HepG2 (cell line): ENCODE measurements around the gene FBXW8. TPM values are rescaled to one million over a fixed set of nuclear protein-coding genes. Genes with fewer than 3 reads are reported as not detected.
A peak's percentile ranks its signal among the peaks of the same experiment; 100 is the strongest.

Experiments
- ATAC-seq: fragments of 200-7000 bp; cut with Tn5 transposase; 3 replicates; pipeline ENCODE4 v1.9.1; 2020; ENCODE audit warnings: mild to moderate bottlenecking, moderate library complexity
- BruUV-seq: library from RNA; stranded (reverse); fragments of 400-500 nt; replicated peaks from 2 replicates; lab custom pipeline; 2021; lab: Mats Ljungman, UMichigan
- CTCF ChIA-PET: fragments of 300-600 bp; formaldehyde crosslinking; extraction: SDS; loops from one replicate; lab custom pipeline; 2021; ENCODE audit warnings: low total read pairs, inconsistent platforms, low intra/inter-chr PET ratio; lab: Yijun Ruan, JAX
- POLR2A ChIA-PET: fragments of 350-600 bp; sonication (Branson Sonifier 250); formaldehyde crosslinking; loops from one replicate; lab custom pipeline; 2020; ENCODE audit warnings: antibody characterized with exemption, inconsistent platforms; lab: Yijun Ruan, JAX
- DNase-seq: peaks from one replicate; pipeline ENCODE4 v3.0.0-alpha.2; 2015; ENCODE audit warnings: low spot score
- FAIRE-seq: peaks from 3 replicates; lab custom pipeline; 2011; peaks lifted over from hg19 to GRCh38; lab: Jason Lieb, UNC
- H2AFZ ChIP-seq: one replicate; pipeline ENCODE4 v1.6.1; 2011; ENCODE audit warnings: low read length, inconsistent platforms
- H3K27ac ChIP-seq: fragments of 300-600 bp; 3 replicates; pipeline ENCODE4 v1.8.0; 2011; ENCODE audit warnings: mixed run types, mild to moderate bottlenecking, mixed read lengths, low read length, inconsistent platforms; ENCODE audit not compliant: insufficient read depth; ENCODE audit errors: extremely low read length
- H3K27me3 ChIP-seq, 2 experiments: fragments of 200-600 bp in 1 of 2; 2 replicates in 1 of 2; 3 replicates in 1 of 2; pipeline versions ENCODE4 v1.6.0 to v1.8.0; 2011; ENCODE audit warnings: low read length in 2 of 2, mild to moderate bottlenecking in 2 of 2, moderate library complexity in 2 of 2, inconsistent platforms in 1 of 2; ENCODE audit not compliant: insufficient read depth in 2 of 2, control insufficient read depth in 1 of 2
- H3K36me3 ChIP-seq, 2 experiments: fragments of 200-600 bp in 1 of 2; replicated peaks in 1 of 2; 2 replicates in 1 of 2; 3 replicates in 1 of 2; pipeline versions ENCODE4 v1.5.1 to v1.8.0; 2011; ENCODE audit warnings: low read length in 2 of 2, inconsistent platforms in 1 of 2; ENCODE audit not compliant: insufficient read depth in 2 of 2, control insufficient read depth in 1 of 2
- H3K4me1 ChIP-seq: 2 replicates; pipeline ENCODE4 v1.5.1; 2012; ENCODE audit warnings: low read length, inconsistent platforms; ENCODE audit not compliant: insufficient read depth
- H3K4me2 ChIP-seq: 2 replicates; pipeline ENCODE4 v1.6.0; 2011; ENCODE audit warnings: low read depth, low read length, inconsistent platforms
- H3K4me3 ChIP-seq, 3 experiments: fragments of 200-600 bp in 1 of 3; sonication (generic), shearing (Covaris generic) in 1 of 3; replicated peaks in 1 of 3; 2 replicates each; pipeline ENCODE4 v1.5.1; 2011 to 2016; ENCODE audit warnings: low read length in 3 of 3, inconsistent platforms in 2 of 3, low read depth in 2 of 3, mild to moderate bottlenecking in 2 of 3, control low read depth in 1 of 3, mixed read lengths in 1 of 3; ENCODE audit not compliant: insufficient read depth in 1 of 3
- H3K79me2 ChIP-seq: one replicate; pipeline ENCODE4 v1.6.1; 2011; ENCODE audit warnings: low read length, inconsistent platforms; ENCODE audit not compliant: insufficient read depth
- H3K9ac ChIP-seq: 2 replicates; pipeline ENCODE4 v1.6.0; 2011; ENCODE audit warnings: mild to moderate bottlenecking, low read depth, low read length, inconsistent platforms; ENCODE audit not compliant: insufficient read depth
- H3K9me3 ChIP-seq: 2 replicates; pipeline ENCODE4 v1.5.1; 2012; ENCODE audit warnings: mild to moderate bottlenecking, low read length
- H4K20me1 ChIP-seq: 2 replicates; pipeline ENCODE4 v1.6.0; 2011; ENCODE audit warnings: inconsistent platforms, mild to moderate bottlenecking, low read length, moderate library complexity; ENCODE audit not compliant: insufficient read depth
- AHDC1 ChIP-seq: sonication (generic); formaldehyde crosslinking; IDR thresholded peaks from 2 replicates; pipeline ENCODE4 v1.5.1; 2020; ENCODE audit warnings: mild to moderate bottlenecking, missing genetic modification reagents, borderline replicate concordance
- DMTF1 ChIP-seq: sonication (generic); formaldehyde crosslinking; IDR thresholded peaks from 2 replicates; pipeline ENCODE4 v1.4.0; 2020; ENCODE audit warnings: mild to moderate bottlenecking, missing genetic modification reagents
- NCOA1 ChIP-seq: sonication (generic); formaldehyde crosslinking; IDR thresholded peaks from 2 replicates; pipeline ENCODE4 v1.9.0; 2021; ENCODE audit warnings: missing genetic modification reagents
- NFE2 ChIP-seq: sonication (generic); formaldehyde crosslinking; IDR thresholded peaks from 2 replicates; pipeline ENCODE4 v1.4.0; 2020; ENCODE audit warnings: missing genetic modification reagents
- PLSCR1 ChIP-seq: sonication (generic); formaldehyde crosslinking; IDR thresholded peaks from 2 replicates; pipeline ENCODE4 v1.5.0; 2020; ENCODE audit warnings: missing genetic modification reagents, mild to moderate bottlenecking, borderline replicate concordance
- SOX5 ChIP-seq: IDR thresholded peaks from 2 replicates; pipeline ENCODE4 v1.6.1; 2016; ENCODE audit warnings: borderline replicate concordance
- SP140L ChIP-seq: sonication (generic); formaldehyde crosslinking; IDR thresholded peaks from 2 replicates; pipeline ENCODE4 v1.4.0; 2020; ENCODE audit warnings: missing genetic modification reagents, borderline replicate concordance
- SPEN ChIP-seq: sonication (generic); formaldehyde crosslinking; IDR thresholded peaks from 2 replicates; pipeline ENCODE4 v1.5.1; 2020; ENCODE audit warnings: low read depth, mild to moderate bottlenecking, missing genetic modification reagents
- SRF ChIP-seq: IDR thresholded peaks from 2 replicates; pipeline ENCODE4 v1.6.1; 2011; ENCODE audit warnings: mild to moderate bottlenecking, low read depth, low read length, moderate library complexity
- ZFX ChIP-seq: sonication (generic); formaldehyde crosslinking; IDR thresholded peaks from 2 replicates; pipeline ENCODE4 v1.4.0; 2020; ENCODE audit warnings: mild to moderate bottlenecking, low read depth, missing genetic modification reagents, moderate library complexity
- ZNF180 ChIP-seq: sonication (generic); formaldehyde crosslinking; IDR thresholded peaks from 2 replicates; pipeline ENCODE4 v1.4.0; 2020; ENCODE audit warnings: low read depth, missing genetic modification reagents, borderline replicate concordance
- ZNF367 ChIP-seq: sonication (generic); formaldehyde crosslinking; IDR thresholded peaks from 2 replicates; pipeline ENCODE4 v1.4.0; 2020; ENCODE audit warnings: missing genetic modification reagents, borderline replicate concordance
- ZNF639 ChIP-seq: conservative IDR thresholded peaks from 2 replicates; pipeline ENCODE4 v1.6.1; 2018; ENCODE audit warnings: missing genetic modification reagents
- ZNF75D ChIP-seq: sonication (generic); formaldehyde crosslinking; IDR thresholded peaks from 2 replicates; pipeline ENCODE4 v1.8.1; 2023; ENCODE audit warnings: missing genetic modification reagents, mild to moderate bottlenecking, borderline replicate concordance
- WGBS: methylation state at CpG from one replicate; pipeline ENCODE4 v1.1.6; 2017; ENCODE audit warnings: low lambda C conversion rate; 5-methylcytosine and 5-hydroxymethylcytosine counted together
- in situ Hi-C: cut with HindIII; loops from 2 replicates; pipeline ENCODE4 v1.10.0; 2017; ENCODE audit warnings: low pct_unique_long_range_greater_than_20kb; ENCODE audit not compliant: extremely low pct_ligation_motif_present
- intact Hi-C: fragments of 100-400 bp; cut with micrococcal nuclease; formaldehyde crosslinking; loops from one replicate; pipeline ENCODE4 v1.10.0; 2022; ENCODE audit not compliant: unreplicated experiment
- polyA plus RNA-seq, 8 experiments: library from polyadenylated mRNA; depleted of rRNA in 3 of 8; stranded (reverse) in 7 of 8; unstranded in 1 of 8; fragments of >200 nt; fragmentation: Illumina TruSeq in 4 of 8; extraction: Trizol in 4 of 8; gene quantifications; 2 replicates each; pipeline versions ENCODE4 v1.2.1 to v1.2.3, GENCODE V29; 2011 to 2016; ENCODE audit warnings: low read depth in 4 of 8, missing spikeins in 1 of 8, mixed read lengths in 1 of 8; ENCODE audit not compliant: insufficient read depth in 1 of 8
- total RNA-seq, 5 experiments: library from RNA; depleted of rRNA; stranded (reverse); fragments of >200 nt; fragmentation: Illumina TruSeq; extraction: Trizol; gene quantifications; 2 replicates each; pipeline ENCODE4 v1.2.3, GENCODE V29; 2016; ENCODE audit warnings: low read depth in 1 of 5

Gene FBXW8
- total and polyA plus RNA-seq, 2 of the 13 experiments (the other 11 are each of a cell fraction or from before 2014, with no cell fraction given): 5.1 to 5.9 TPM

GRCh38 chr12:117048585-117048904 lies 137.8 kb downstream of the FBXW8 start:
- intact Hi-C loops: loop anchor here (2.0 kb wide), 2 partner anchors 18 to 42 kb away; no protein-coding TSS in a partner anchor
- Histone ChIP-seq H3K36me3 (peaks cover 9 to 33% of the 10 kb centered on the region in 2 experiments), H3K4me3 (peak overlapping the region in 1 of 3 experiments; percentile 41; a peak in 1 of 6 replicates), H3K9me3 (no peaks in the 10 kb centered on the region), H3K4me2 (peak overlapping the region; percentile 46), H3K79me2 (no peaks in the 10 kb centered on the region), H3K27me3 (no peaks in the 10 kb centered on the region), H3K27ac (peak overlapping the region; percentile 99), H4K20me1 (no peaks in the 10 kb centered on the region), H2AFZ (no peak overlapping the region), H3K4me1 (peaks cover 73% of the 10 kb centered on the region), H3K9ac (no peak overlapping the region)
- ChIA-PET POLR2A (interaction anchor here (1.0 to 1.1 kb wide), 2 partner anchors 10 to 43 kb away, joined by 3 read pairs; no protein-coding TSS in a partner anchor), CTCF (no interaction called here)
- BruUV-seq: no TSS peak
- ATAC-seq: no peak
- 30% methylated on average over 4 of the region's 9 CpGs for WGBS
- in situ Hi-C loops: loop anchor here (5.0 kb wide), 1 partner anchor 49 kb away; the partner anchor contains the start of gene TESC
- FAIRE-seq: no peak
- DNase-seq: no peak
- TF ChIP-seq NFE2 (CRISPR knock-in tag) (no peak), ZNF639 (CRISPR knock-in tag) (no peak), ZNF75D (CRISPR knock-in tag) (no peak), SPEN (CRISPR knock-in tag) (no peak), SP140L (CRISPR knock-in tag) (no peak), PLSCR1 (CRISPR knock-in tag) (no peak), DMTF1 (CRISPR knock-in tag) (no peak), SRF (no peak), ZFX (CRISPR knock-in tag) (0 out of 2 replicates have a peak, but pooled peaks have one; percentile 30), ZNF180 (CRISPR knock-in tag) (no peak), ZNF367 (CRISPR knock-in tag) (no peak), NCOA1 (CRISPR knock-in tag) (no peak), SOX5 (CRISPR knock-in tag) (no peak), AHDC1 (CRISPR knock-in tag) (0 out of 2 replicates have a peak, but pooled peaks have one; percentile 9)
